Inferior parietal cortex (tissue), 1 donor: ENCODE data around the gene TTC14.
A peak's percentile ranks its signal among the peaks of the same experiment; 100 is the strongest.
"Not testable (repeated sequence)": the region's sequence is repeated elsewhere in the genome, so short reads cannot be mapped to it uniquely, and the experiment has no call there.

Experiments used
- DNase-seq: peaks from one replicate; pipeline ENCODE4 v3.0.0-alpha.2; 2016; ENCODE audit errors: extremely low spot score

TTC14 gene

GRCh38 chr3:180601688-180602666, at the start of gene TTC14:
TSS of gene TTC14 (plus strand) at chr3:180602163. CDS start at chr3:180602262, 99 bp downstream.
- DNase-seq: peak; percentile 95

GRCh38 chr3:180563406-180563805, 38.6 kb upstream of the TTC14 start:
- no peak for DNase-seq

GRCh38 chr3:180564676-180565075, 37.3 kb upstream of the TTC14 start:
- DNase-seq: no peak

- DNase-seq: no peak
Observed at GRCh38 chr3:180570238-180570637, 31.7 kb upstream of the TTC14 start.

GRCh38 chr3:180571831-180572598, 29.9 kb upstream of the TTC14 start:
- peak; percentile 16 for DNase-seq

GRCh38 chr3:180575571-180575970, 26.4 kb upstream of the TTC14 start:
- DNase-seq: no peak

- DNase-seq: no peak
Observed at GRCh38 chr3:180580934-180581333, 21.0 kb upstream of the TTC14 start.

GRCh38 chr3:180590396-180590795, 11.6 kb upstream of the TTC14 start:
- no peak for DNase-seq

- DNase-seq: not testable (repeated sequence)
Observed at GRCh38 chr3:180593631-180594030, 8.3 kb upstream of the TTC14 start.

- peak; percentile 75 for DNase-seq
Observed at GRCh38 chr3:180594631-180595558, 7.1 kb upstream of the TTC14 start.

- no peak for DNase-seq
Observed at GRCh38 chr3:180595559-180595935, 6.4 kb upstream of the TTC14 start.

GRCh38 chr3:180600473-180600872, 1.5 kb upstream of the TTC14 start:
- DNase-seq: no peak

GRCh38 chr3:180611006-180611405, 9.0 kb downstream of the TTC14 start:
- DNase-seq: no peak

GRCh38 chr3:180612364-180612763, 10.4 kb downstream of the TTC14 start:
- DNase-seq: no peak

GRCh38 chr3:180615954-180616353, 14.0 kb downstream of the TTC14 start:
- no peak for DNase-seq

- no peak for DNase-seq
Observed at GRCh38 chr3:180617049-180617448, 15.1 kb downstream of the TTC14 start.

GRCh38 chr3:180618563-180618962, 16.6 kb downstream of the TTC14 start:
- not testable (repeated sequence) for DNase-seq

- DNase-seq: no peak
Observed at GRCh38 chr3:180619723-180620122, 17.8 kb downstream of the TTC14 start.

GRCh38 chr3:180624714-180625113, 22.8 kb downstream of the TTC14 start:
- no peak for DNase-seq

- DNase-seq: no peak
Observed at GRCh38 chr3:180626844-180627243, 24.9 kb downstream of the TTC14 start.

- no peak for DNase-seq
Observed at GRCh38 chr3:180630371-180630770, 28.4 kb downstream of the TTC14 start.

- no peak for DNase-seq
Observed at GRCh38 chr3:180631317-180631716, 29.4 kb downstream of the TTC14 start.
